K562 (cell line): ENCODE results near the gene ST6GALNAC1. TPM values are rescaled to one million over a fixed set of nuclear protein-coding genes. Genes with fewer than 3 reads are reported as not detected.
A peak's percentile ranks its signal among the peaks of the same experiment; 100 is the strongest.

Source experiments
- NFATC3 ChIP-seq: fragments of 450-650 bp; IDR thresholded peaks from 2 replicates; pipeline ENCODE4 v1.6.1; 2017; ENCODE audit warnings: mild to moderate bottlenecking
- TRIM28 ChIP-seq: fragments of 450-650 bp; IDR thresholded peaks from 2 replicates; pipeline ENCODE4 v1.6.1; 2017
- U2AF1 ChIP-seq: fragments of 200-400 bp; formaldehyde crosslinking; optimal IDR thresholded peaks from 2 replicates; pipeline ENCODE3; 2017; ENCODE audit warnings: mild to moderate bottlenecking, low read depth, low read length, moderate library complexity
- polyA plus RNA-seq, 8 experiments: library from polyadenylated mRNA; depleted of rRNA in 4 of 8; stranded (reverse) in 5 of 8; unstranded in 3 of 8; fragments of >200 nt; fragmentation: Nextera tagmentation in 2 of 8; fragmentation: Illumina TruSeq in 1 of 8; extraction: Ambion mirVana in 2 of 8; extraction: Trizol in 1 of 8; gene quantifications; 2 replicates each; pipeline versions ENCODE4 v1.2.1 to v1.2.3, GENCODE V29; 2011 to 2014; ENCODE audit warnings: inconsistent platforms in 1 of 8, missing spikeins in 1 of 8
- total RNA-seq, 7 experiments: library from RNA; depleted of rRNA in 6 of 7; stranded (reverse); fragments of >200 nt in 6 of 7; fragmentation: Illumina TruSeq in 2 of 7; extraction: Trizol in 2 of 7; gene quantifications; 2 replicates each; pipeline versions ENCODE4 v1.2.1 to v1.2.3, GENCODE V29; 2011 to 2021; ENCODE audit warnings: low replicate concordance in 1 of 7
- TF ChIP-seq, protein P1 (sequence below): fragments of 200-600 bp; sonication (generic); IDR thresholded peaks from one replicate; pipeline ENCODE4 v1.6.1; 2012; ENCODE audit warnings: mild to moderate bottlenecking, low read depth, low read length, inconsistent platforms
- TF ChIP-seq, protein P2 (sequence below): fragments of 250-450 bp; sonication (Bioruptor Pico); IDR thresholded peaks from 2 replicates; pipeline ENCODE4 v1.4.0; 2020; ENCODE audit warnings: borderline replicate concordance
- TF ChIP-seq, protein P3 (sequence below): fragments of 450-650 bp; IDR thresholded peaks from 2 replicates; pipeline ENCODE4 v1.6.1; 2016; ENCODE audit warnings: mild to moderate bottlenecking
- TF ChIP-seq, protein P4 (sequence below): sonication (generic); formaldehyde crosslinking; IDR thresholded peaks from 2 replicates; pipeline ENCODE4 v1.9.0; 2022; ENCODE audit warnings: mild to moderate bottlenecking, missing genetic modification reagents
- TF ChIP-seq, protein P5 (sequence below): fragments of 200-800 bp; sonication (Bioruptor generic); IDR thresholded peaks from 2 replicates; pipeline ENCODE4 v1.6.1; 2017; ENCODE audit warnings: missing genetic modification characterization, missing compliant biosample characterization

Gene ST6GALNAC1
- total and polyA plus RNA-seq, 9 of the 15 experiments (the other 6 are each of a cell fraction or from before 2014, with no cell fraction given) = 20.6 to 68.4 (median 50.5) TPM

DNA sequence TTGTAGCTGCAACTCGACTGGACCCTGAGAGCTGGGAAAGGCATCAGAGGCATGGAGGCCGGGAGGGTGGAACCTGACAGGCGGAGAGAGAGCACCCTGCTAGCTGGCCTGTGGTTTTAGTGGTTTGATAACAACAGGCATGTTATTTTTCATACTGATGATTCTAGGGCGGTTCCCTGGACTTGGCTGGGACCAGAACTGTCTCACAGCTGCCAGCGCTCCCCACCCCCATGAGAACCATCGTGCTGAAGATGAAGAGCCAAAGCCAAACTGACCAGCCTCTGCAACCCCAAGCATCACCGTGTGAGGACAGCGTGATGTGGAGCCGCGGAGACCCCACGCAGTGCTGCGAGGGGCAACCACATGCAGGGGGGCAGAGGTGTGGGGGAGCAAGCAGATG lies 38.7 kb upstream of the ST6GALNAC1 start (continued):
- TF ChIP-seq, protein P1, sequence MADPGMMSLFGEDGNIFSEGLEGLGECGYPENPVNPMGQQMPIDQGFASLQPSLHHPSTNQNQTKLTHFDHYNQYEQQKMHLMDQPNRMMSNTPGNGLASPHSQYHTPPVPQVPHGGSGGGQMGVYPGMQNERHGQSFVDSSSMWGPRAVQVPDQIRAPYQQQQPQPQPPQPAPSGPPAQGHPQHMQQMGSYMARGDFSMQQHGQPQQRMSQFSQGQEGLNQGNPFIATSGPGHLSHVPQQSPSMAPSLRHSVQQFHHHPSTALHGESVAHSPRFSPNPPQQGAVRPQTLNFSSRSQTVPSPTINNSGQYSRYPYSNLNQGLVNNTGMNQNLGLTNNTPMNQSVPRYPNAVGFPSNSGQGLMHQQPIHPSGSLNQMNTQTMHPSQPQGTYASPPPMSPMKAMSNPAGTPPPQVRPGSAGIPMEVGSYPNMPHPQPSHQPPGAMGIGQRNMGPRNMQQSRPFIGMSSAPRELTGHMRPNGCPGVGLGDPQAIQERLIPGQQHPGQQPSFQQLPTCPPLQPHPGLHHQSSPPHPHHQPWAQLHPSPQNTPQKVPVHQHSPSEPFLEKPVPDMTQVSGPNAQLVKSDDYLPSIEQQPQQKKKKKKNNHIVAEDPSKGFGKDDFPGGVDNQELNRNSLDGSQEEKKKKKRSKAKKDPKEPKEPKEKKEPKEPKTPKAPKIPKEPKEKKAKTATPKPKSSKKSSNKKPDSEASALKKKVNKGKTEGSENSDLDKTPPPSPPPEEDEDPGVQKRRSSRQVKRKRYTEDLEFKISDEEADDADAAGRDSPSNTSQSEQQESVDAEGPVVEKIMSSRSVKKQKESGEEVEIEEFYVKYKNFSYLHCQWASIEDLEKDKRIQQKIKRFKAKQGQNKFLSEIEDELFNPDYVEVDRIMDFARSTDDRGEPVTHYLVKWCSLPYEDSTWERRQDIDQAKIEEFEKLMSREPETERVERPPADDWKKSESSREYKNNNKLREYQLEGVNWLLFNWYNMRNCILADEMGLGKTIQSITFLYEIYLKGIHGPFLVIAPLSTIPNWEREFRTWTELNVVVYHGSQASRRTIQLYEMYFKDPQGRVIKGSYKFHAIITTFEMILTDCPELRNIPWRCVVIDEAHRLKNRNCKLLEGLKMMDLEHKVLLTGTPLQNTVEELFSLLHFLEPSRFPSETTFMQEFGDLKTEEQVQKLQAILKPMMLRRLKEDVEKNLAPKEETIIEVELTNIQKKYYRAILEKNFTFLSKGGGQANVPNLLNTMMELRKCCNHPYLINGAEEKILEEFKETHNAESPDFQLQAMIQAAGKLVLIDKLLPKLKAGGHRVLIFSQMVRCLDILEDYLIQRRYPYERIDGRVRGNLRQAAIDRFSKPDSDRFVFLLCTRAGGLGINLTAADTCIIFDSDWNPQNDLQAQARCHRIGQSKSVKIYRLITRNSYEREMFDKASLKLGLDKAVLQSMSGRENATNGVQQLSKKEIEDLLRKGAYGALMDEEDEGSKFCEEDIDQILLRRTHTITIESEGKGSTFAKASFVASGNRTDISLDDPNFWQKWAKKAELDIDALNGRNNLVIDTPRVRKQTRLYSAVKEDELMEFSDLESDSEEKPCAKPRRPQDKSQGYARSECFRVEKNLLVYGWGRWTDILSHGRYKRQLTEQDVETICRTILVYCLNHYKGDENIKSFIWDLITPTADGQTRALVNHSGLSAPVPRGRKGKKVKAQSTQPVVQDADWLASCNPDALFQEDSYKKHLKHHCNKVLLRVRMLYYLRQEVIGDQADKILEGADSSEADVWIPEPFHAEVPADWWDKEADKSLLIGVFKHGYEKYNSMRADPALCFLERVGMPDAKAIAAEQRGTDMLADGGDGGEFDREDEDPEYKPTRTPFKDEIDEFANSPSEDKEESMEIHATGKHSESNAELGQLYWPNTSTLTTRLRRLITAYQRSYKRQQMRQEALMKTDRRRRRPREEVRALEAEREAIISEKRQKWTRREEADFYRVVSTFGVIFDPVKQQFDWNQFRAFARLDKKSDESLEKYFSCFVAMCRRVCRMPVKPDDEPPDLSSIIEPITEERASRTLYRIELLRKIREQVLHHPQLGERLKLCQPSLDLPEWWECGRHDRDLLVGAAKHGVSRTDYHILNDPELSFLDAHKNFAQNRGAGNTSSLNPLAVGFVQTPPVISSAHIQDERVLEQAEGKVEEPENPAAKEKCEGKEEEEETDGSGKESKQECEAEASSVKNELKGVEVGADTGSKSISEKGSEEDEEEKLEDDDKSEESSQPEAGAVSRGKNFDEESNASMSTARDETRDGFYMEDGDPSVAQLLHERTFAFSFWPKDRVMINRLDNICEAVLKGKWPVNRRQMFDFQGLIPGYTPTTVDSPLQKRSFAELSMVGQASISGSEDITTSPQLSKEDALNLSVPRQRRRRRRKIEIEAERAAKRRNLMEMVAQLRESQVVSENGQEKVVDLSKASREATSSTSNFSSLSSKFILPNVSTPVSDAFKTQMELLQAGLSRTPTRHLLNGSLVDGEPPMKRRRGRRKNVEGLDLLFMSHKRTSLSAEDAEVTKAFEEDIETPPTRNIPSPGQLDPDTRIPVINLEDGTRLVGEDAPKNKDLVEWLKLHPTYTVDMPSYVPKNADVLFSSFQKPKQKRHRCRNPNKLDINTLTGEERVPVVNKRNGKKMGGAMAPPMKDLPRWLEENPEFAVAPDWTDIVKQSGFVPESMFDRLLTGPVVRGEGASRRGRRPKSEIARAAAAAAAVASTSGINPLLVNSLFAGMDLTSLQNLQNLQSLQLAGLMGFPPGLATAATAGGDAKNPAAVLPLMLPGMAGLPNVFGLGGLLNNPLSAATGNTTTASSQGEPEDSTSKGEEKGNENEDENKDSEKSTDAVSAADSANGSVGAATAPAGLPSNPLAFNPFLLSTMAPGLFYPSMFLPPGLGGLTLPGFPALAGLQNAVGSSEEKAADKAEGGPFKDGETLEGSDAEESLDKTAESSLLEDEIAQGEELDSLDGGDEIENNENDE = no peak
- TF ChIP-seq, protein P2, sequence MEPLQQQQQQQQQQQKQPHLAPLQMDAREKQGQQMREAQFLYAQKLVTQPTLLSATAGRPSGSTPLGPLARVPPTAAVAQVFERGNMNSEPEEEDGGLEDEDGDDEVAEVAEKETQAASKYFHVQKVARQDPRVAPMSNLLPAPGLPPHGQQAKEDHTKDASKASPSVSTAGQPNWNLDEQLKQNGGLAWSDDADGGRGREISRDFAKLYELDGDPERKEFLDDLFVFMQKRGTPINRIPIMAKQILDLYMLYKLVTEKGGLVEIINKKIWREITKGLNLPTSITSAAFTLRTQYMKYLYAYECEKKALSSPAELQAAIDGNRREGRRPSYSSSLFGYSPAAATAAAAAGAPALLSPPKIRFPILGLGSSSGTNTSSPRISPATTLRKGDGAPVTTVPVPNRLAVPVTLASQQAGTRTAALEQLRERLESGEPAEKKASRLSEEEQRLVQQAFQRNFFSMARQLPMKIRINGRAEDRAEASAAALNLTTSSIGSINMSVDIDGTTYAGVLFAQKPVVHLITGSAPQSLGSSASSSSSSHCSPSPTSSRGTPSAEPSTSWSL (CRISPR knock-in tag) = no peak
- no peak for TF ChIP-seq TRIM28
- TF ChIP-seq, protein P3, sequence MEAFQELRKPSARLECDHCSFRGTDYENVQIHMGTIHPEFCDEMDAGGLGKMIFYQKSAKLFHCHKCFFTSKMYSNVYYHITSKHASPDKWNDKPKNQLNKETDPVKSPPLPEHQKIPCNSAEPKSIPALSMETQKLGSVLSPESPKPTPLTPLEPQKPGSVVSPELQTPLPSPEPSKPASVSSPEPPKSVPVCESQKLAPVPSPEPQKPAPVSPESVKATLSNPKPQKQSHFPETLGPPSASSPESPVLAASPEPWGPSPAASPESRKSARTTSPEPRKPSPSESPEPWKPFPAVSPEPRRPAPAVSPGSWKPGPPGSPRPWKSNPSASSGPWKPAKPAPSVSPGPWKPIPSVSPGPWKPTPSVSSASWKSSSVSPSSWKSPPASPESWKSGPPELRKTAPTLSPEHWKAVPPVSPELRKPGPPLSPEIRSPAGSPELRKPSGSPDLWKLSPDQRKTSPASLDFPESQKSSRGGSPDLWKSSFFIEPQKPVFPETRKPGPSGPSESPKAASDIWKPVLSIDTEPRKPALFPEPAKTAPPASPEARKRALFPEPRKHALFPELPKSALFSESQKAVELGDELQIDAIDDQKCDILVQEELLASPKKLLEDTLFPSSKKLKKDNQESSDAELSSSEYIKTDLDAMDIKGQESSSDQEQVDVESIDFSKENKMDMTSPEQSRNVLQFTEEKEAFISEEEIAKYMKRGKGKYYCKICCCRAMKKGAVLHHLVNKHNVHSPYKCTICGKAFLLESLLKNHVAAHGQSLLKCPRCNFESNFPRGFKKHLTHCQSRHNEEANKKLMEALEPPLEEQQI = no peak
- no peak for TF ChIP-seq NFATC3
- TF ChIP-seq, protein P4, sequence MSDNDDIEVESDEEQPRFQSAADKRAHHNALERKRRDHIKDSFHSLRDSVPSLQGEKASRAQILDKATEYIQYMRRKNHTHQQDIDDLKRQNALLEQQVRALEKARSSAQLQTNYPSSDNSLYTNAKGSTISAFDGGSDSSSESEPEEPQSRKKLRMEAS = no peak
- no peak for TF ChIP-seq U2AF1
- TF ChIP-seq, protein P5, sequence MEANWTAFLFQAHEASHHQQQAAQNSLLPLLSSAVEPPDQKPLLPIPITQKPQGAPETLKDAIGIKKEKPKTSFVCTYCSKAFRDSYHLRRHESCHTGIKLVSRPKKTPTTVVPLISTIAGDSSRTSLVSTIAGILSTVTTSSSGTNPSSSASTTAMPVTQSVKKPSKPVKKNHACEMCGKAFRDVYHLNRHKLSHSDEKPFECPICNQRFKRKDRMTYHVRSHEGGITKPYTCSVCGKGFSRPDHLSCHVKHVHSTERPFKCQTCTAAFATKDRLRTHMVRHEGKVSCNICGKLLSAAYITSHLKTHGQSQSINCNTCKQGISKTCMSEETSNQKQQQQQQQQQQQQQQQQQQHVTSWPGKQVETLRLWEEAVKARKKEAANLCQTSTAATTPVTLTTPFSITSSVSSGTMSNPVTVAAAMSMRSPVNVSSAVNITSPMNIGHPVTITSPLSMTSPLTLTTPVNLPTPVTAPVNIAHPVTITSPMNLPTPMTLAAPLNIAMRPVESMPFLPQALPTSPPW = 0 out of 2 replicates have a peak, but pooled peaks have one; percentile 33
